ENCODE data around the gene CHADL.

The CHADL gene

GRCh38 chr22:41256254-41257253, 15.8 kb upstream of the CHADL start:
- peak; percentile 78 for DNase-seq (ENCODE audit: low spot score)

DNA sequence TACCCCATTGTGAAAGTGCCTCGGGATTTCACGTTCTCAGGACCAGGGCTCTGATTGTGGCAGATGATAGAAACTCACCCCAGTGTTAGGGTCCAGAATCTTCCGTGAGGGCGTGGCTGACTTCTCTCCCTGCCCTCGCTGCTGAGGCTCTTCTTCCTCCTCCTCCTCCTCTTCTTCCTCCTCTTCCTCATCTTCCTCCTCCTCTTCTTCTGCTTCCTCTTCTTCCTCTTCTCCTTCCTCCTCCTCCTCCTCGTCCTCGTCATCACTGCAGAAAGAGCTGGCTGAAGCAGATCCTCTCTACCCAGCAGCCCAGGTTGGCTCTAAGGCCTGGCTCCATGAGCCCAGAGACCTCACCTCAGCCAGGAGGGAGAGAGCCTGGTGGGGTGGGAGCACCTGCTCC, 13.5 kb upstream of the CHADL start:
- DNase-seq (ENCODE audit: low spot score), result no peak

GRCh38 chr22:41252365-41252764, 11.6 kb upstream of the CHADL start:
- no peak for DNase-seq (ENCODE audit: low spot score)

- no peak for DNase-seq (ENCODE audit: low spot score)
Measured at GRCh38 chr22:41250127-41250526, 9.4 kb upstream of the CHADL start.

- no peak for DNase-seq (ENCODE audit: low spot score)
Measured at GRCh38 chr22:41249442-41249841, 8.7 kb upstream of the CHADL start.

DNA sequence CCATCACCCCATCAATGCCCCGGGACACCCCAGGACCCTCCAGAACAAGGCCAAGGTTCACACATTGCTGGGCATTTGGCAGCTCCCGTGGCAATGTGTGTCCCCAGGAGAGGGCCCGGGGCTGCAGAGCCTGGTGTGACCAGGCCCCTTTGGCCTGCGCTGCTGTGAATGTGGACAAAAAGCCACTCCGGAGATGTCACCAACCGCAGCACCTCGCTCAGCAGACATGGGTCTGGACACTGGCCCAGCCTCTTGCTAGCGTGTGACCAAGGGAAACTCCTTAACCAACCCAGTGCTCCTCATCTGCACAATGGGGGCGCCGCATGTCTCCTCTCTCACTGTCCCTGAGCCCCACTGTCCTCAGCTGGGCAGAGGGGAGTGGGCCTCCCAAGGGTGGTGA, 8.0 kb upstream of the CHADL start:
- DNase-seq (ENCODE audit: low spot score), result no peak

- no peak for DNase-seq (ENCODE audit: low spot score)
Measured at GRCh38 chr22:41248314-41248713, 7.6 kb upstream of the CHADL start.

GRCh38 chr22:41247703-41248102, 7.0 kb upstream of the CHADL start:
- no peak for DNase-seq (ENCODE audit: low spot score)

DNA sequence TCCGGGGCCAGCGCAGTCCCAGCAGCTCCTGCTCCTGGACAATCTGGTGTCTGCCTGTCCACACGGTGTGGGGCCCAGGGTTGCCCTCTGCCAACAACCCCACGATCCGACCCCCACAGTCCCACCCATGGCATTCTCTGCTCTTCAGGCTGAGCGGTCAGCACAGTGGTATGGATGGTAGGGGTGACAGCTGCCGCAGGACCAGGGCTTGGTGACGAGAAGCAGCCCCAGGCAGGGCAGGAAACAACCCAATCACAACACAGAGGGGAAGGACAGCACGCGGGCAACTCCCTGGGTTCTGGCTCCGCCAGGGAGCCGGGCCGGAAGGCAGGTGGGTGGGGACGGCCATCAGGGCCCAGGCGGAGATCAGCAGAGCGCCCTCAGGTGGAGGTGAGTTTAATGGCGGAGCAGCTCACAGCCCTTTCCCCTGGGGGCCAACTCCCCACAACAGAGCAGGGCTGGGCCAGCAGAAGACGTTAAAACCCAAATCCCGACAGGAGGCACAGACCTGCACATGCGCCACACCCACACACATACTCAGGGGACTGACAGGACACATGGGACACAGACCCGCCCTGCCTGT, 5.3 kb upstream of the CHADL start:
- DNase-seq (ENCODE audit: low spot score), result peak; percentile 80

DNA sequence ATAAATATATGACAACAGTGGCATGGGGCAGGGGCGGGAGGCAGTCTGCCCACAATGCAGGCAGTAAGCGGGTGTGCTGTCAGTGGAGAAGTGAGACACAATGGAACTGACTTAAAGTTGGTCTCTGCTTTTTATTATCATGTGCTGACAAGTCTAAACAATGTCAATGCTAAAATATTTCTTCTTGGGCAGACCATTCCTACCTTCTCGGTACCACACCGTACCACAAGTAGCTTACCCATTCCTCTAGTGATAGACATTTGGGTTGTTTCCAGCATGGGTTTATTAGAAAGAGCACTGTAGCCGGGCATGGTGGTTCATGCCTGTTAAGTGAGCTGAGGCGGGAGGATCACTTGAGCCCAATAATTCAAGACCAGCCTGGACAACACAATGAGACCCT, 2.6 kb upstream of the CHADL start:
- DNase-seq (ENCODE audit: low spot score), result no peak

DNA sequence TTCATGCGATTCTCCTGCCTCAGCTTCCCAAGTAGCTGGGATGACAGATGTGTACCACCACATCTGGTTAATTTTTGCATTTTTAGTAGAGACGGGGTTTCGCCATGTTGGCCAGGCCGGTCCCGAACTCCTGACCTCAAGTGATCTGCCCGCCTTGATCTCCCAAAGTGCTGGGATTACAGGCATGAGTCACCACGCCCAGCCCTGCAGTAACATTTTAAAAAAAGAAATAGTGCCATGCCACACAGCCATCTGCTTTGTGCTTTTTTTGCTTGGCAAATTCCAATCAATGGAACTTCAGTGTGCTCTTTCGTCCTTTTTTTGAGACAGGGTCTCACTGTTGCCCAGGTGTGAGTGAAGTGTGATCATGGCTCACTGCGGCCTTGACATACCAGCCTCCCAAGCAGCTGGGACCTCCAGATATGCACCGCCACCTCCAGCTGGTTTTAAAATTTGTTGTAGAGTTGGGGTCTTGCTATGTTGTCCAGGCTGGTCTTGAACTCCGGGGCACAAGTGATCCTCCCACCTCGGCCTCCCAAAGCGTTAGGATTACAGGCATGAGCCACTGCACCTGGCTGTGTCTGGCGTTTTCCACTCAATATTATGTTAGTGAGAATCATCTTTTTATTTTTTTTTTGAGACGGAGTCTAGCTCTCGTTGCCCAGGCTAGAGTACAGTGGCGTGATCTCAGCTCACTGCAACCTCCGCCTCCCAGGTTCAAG, 1.8 kb upstream of the CHADL start:
- DNase-seq (ENCODE audit: low spot score), result no peak

GRCh38 chr22:41241133-41241676, 474 bp upstream of the CHADL start:
- DNase-seq (ENCODE audit: low spot score), result no peak

- no peak for DNase-seq (ENCODE audit: low spot score)
Measured at GRCh38 chr22:41239443-41240128, 1.1 kb downstream of the CHADL start.

GRCh38 chr22:41238570-41239442, 1.9 kb downstream of the CHADL start:
- peak; percentile 53 for DNase-seq (ENCODE audit: low spot score)

GRCh38 chr22:41237707-41238569, 2.8 kb downstream of the CHADL start:
- DNase-seq (ENCODE audit: low spot score), result peak; percentile 94

GRCh38 chr22:41237036-41237706, 3.6 kb downstream of the CHADL start:
- no peak for DNase-seq (ENCODE audit: low spot score)

DNA sequence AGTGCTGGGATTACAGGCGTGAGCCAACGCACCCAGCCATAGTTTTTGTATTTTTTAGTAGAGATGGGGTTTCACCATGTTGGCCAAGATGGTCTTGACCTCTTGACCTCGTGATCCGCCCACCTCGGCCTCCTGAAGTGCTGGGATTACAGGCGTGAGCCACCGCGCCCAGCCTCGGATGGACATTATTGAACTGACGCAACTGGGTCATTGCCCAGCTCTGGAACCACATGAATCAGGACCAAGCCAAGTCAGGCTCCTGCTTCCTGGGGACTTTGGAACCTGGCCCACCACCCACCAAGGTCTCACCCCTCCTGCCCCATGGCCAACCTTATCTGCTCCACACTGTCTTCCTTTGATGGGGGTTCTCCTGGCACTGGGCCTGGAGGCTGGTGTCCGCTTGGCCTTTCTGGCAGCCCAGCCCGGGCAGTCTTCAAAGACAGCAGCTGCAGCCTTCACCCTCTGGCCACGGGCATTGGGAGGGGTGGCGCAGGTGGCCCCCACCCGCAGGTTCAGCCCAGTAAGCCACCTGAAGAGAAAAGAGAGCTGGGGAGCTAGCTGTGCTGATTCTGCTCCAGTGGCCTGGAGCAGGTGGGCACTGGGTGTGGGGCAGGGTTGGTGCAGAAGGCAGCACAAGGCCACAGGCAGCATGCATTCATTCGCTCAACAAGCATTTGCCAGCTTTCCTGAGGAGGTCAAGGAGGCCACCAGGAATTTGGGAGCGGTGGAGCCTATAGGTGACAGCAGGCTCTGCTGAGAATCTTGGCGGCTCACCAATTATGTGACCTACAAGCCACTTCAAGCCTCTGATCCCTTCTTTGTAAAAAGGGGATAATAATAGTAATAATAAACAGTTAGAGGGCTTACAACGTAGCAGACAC, 5.7 kb downstream of the CHADL start:
- no peak for DNase-seq (ENCODE audit: low spot score)

GRCh38 chr22:41231369-41231768, 9.4 kb downstream of the CHADL start:
- DNase-seq (ENCODE audit: low spot score), result no peak
